ENCODE measurements around the gene TAP2. TPM values are rescaled to one million over a fixed set of nuclear protein-coding genes. Genes with fewer than 3 reads are reported as not detected.

Gene TAP2
- polyA plus RNA-seq, 1 donor from 2014 or later: 1.2 TPM

GRCh38 chr6:32815996-32816395, 22.5 kb downstream of the TAP2 start:
- H3K36me3 ChIP-seq (ENCODE audit: insufficient read depth, low read length): no peaks in the 10 kb centered on the region
- H3K9me3 ChIP-seq (ENCODE audit: low read length): no peaks in the 10 kb centered on the region
- H3K79me2 ChIP-seq (replicated peaks; ENCODE audit: insufficient read depth, low read length): no peaks in the 10 kb centered on the region
- no peaks in the 10 kb centered on the region for H3K27me3 ChIP-seq (ENCODE audit: insufficient read depth, low read depth, low read length)
- H3K9ac ChIP-seq (ENCODE audit: low read length): no peak overlapping the region
- no peak overlapping the region for H3K27ac ChIP-seq (ENCODE audit: low read length)
- no peak overlapping the region for H3K4me3 ChIP-seq (ENCODE audit: low read length)
- H2AFZ ChIP-seq (ENCODE audit: low read depth, low read length): no peak overlapping the region
- H3F3A ChIP-seq (ENCODE audit: insufficient read depth, low read length, poor library complexity, severe bottlenecking): no peaks in the 10 kb centered on the region
- no peaks in the 10 kb centered on the region for H4K20me1 ChIP-seq (ENCODE audit: insufficient read depth)
- TF ChIP-seq TAF1 (IDR thresholded peaks at IDR 0.05; ENCODE audit: low read depth) (no peak), RAD21 (conservative IDR thresholded peaks at IDR 0.05) (no peak), EZH2 (IDR thresholded peaks at IDR 0.05; ENCODE audit: borderline replicate concordance, insufficient read depth, low read length, poor library complexity, severe bottlenecking) (no peak), POLR2AphosphoS5 (IDR thresholded peaks at IDR 0.05) (no peak), MXI1 (conservative IDR thresholded peaks at IDR 0.05; ENCODE audit: poor library complexity, severe bottlenecking) (no peak), EP300 (conservative IDR thresholded peaks at IDR 0.05; ENCODE audit: poor library complexity, severe bottlenecking) (no peak)
- H3K9me2 ChIP-seq (ENCODE audit: insufficient read depth, low read length): no peaks in the 10 kb centered on the region
- no peak overlapping the region for H3K4me2 ChIP-seq (ENCODE audit: low read length)

- no peak overlapping the region for H3K4me3 ChIP-seq (ENCODE audit: low read length)
- H3F3A ChIP-seq (ENCODE audit: insufficient read depth, low read length, poor library complexity, severe bottlenecking): no peaks in the 10 kb centered on the region
- H4K20me1 ChIP-seq (ENCODE audit: insufficient read depth): no peaks in the 10 kb centered on the region
- H2AFZ ChIP-seq (ENCODE audit: low read depth, low read length): no peak overlapping the region
- no peak overlapping the region for H3K4me2 ChIP-seq (ENCODE audit: low read length)
- no peaks in the 10 kb centered on the region for H3K36me3 ChIP-seq (ENCODE audit: insufficient read depth, low read length)
- H3K27me3 ChIP-seq (ENCODE audit: insufficient read depth, low read depth, low read length): no peaks in the 10 kb centered on the region
- no peak overlapping the region for H3K27ac ChIP-seq (ENCODE audit: low read length)
- H3K79me2 ChIP-seq (replicated peaks; ENCODE audit: insufficient read depth, low read length): no peaks in the 10 kb centered on the region
- TF ChIP-seq EZH2 (IDR thresholded peaks at IDR 0.05; ENCODE audit: borderline replicate concordance, insufficient read depth, low read length, poor library complexity, severe bottlenecking): no peak
- H3K9ac ChIP-seq (ENCODE audit: low read length): no peak overlapping the region
- no peaks in the 10 kb centered on the region for H3K9me2 ChIP-seq (ENCODE audit: insufficient read depth, low read length)
- H3K9me3 ChIP-seq (ENCODE audit: low read length): no peaks in the 10 kb centered on the region
Observed at GRCh38 chr6:32815115-32815514, 23.4 kb downstream of the TAP2 start.

- no peaks in the 10 kb centered on the region for H3K9me3 ChIP-seq (ENCODE audit: low read length)
- H3K27me3 ChIP-seq (ENCODE audit: insufficient read depth, low read depth, low read length): no peaks in the 10 kb centered on the region
- no peaks in the 10 kb centered on the region for H4K20me1 ChIP-seq (ENCODE audit: insufficient read depth)
- H3K9ac ChIP-seq (ENCODE audit: low read length): no peak overlapping the region
- no peak overlapping the region for H3K27ac ChIP-seq (ENCODE audit: low read length)
- no peak overlapping the region for H3K4me3 ChIP-seq (ENCODE audit: low read length)
- H3K36me3 ChIP-seq (ENCODE audit: insufficient read depth, low read length): no peaks in the 10 kb centered on the region
- no peaks in the 10 kb centered on the region for H3K9me2 ChIP-seq (ENCODE audit: insufficient read depth, low read length)
- H3K4me2 ChIP-seq (ENCODE audit: low read length): no peak overlapping the region
- no peak for TF ChIP-seq MXI1 (conservative IDR thresholded peaks at IDR 0.05; ENCODE audit: poor library complexity, severe bottlenecking)
- TF ChIP-seq SMC3 (conservative IDR thresholded peaks at IDR 0.05; ENCODE audit: poor library complexity): no peak
- no peak for TF ChIP-seq TAF1 (IDR thresholded peaks at IDR 0.05; ENCODE audit: low read depth)
- no peak for TF ChIP-seq EP300 (conservative IDR thresholded peaks at IDR 0.05; ENCODE audit: poor library complexity, severe bottlenecking)
- TF ChIP-seq RAD21 (conservative IDR thresholded peaks at IDR 0.05): no peak
- no peak for TF ChIP-seq EZH2 (IDR thresholded peaks at IDR 0.05; ENCODE audit: borderline replicate concordance, insufficient read depth, low read length, poor library complexity, severe bottlenecking)
- TF ChIP-seq, protein P1, sequence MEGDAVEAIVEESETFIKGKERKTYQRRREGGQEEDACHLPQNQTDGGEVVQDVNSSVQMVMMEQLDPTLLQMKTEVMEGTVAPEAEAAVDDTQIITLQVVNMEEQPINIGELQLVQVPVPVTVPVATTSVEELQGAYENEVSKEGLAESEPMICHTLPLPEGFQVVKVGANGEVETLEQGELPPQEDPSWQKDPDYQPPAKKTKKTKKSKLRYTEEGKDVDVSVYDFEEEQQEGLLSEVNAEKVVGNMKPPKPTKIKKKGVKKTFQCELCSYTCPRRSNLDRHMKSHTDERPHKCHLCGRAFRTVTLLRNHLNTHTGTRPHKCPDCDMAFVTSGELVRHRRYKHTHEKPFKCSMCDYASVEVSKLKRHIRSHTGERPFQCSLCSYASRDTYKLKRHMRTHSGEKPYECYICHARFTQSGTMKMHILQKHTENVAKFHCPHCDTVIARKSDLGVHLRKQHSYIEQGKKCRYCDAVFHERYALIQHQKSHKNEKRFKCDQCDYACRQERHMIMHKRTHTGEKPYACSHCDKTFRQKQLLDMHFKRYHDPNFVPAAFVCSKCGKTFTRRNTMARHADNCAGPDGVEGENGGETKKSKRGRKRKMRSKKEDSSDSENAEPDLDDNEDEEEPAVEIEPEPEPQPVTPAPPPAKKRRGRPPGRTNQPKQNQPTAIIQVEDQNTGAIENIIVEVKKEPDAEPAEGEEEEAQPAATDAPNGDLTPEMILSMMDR (IDR thresholded peaks at IDR 0.05; ENCODE audit: poor library complexity, severe bottlenecking): no peak
- TF ChIP-seq POLR2AphosphoS5 (IDR thresholded peaks at IDR 0.05): no peak
- TF ChIP-seq, protein P2, sequence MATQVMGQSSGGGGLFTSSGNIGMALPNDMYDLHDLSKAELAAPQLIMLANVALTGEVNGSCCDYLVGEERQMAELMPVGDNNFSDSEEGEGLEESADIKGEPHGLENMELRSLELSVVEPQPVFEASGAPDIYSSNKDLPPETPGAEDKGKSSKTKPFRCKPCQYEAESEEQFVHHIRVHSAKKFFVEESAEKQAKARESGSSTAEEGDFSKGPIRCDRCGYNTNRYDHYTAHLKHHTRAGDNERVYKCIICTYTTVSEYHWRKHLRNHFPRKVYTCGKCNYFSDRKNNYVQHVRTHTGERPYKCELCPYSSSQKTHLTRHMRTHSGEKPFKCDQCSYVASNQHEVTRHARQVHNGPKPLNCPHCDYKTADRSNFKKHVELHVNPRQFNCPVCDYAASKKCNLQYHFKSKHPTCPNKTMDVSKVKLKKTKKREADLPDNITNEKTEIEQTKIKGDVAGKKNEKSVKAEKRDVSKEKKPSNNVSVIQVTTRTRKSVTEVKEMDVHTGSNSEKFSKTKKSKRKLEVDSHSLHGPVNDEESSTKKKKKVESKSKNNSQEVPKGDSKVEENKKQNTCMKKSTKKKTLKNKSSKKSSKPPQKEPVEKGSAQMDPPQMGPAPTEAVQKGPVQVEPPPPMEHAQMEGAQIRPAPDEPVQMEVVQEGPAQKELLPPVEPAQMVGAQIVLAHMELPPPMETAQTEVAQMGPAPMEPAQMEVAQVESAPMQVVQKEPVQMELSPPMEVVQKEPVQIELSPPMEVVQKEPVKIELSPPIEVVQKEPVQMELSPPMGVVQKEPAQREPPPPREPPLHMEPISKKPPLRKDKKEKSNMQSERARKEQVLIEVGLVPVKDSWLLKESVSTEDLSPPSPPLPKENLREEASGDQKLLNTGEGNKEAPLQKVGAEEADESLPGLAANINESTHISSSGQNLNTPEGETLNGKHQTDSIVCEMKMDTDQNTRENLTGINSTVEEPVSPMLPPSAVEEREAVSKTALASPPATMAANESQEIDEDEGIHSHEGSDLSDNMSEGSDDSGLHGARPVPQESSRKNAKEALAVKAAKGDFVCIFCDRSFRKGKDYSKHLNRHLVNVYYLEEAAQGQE (IDR thresholded peaks at IDR 0.05; ENCODE audit: borderline replicate concordance): no peak
- no peaks in the 10 kb centered on the region for H3K79me2 ChIP-seq (replicated peaks; ENCODE audit: insufficient read depth, low read length)
- H2AFZ ChIP-seq (ENCODE audit: low read depth, low read length): no peak overlapping the region
- no peaks in the 10 kb centered on the region for H3F3A ChIP-seq (ENCODE audit: insufficient read depth, low read length, poor library complexity, severe bottlenecking)
Observed at GRCh38 chr6:32814145-32814544, 24.4 kb downstream of the TAP2 start.
